ENCODE results near the gene ELOA2. TPM values are rescaled to one million over a fixed set of nuclear protein-coding genes. Genes with fewer than 3 reads are reported as not detected.

Gene ELOA2
- total RNA-seq: not detected in 2 replicates

GRCh38 chr18:47035156-47035671 lies at the start of gene ELOA2:
ELOA2 (minus strand) TSS chr18:47035621; CDS start chr18:47035264, 357 bp downstream.

Other genes with a start within 250 kb of the ELOA2 start
- gene PIAS2, start 118.1 kb downstream of the ELOA2 start, total RNA-seq: 13.4 and 14.0 TPM in 2 replicates
- 4.5 and 6.1 TPM in 2 replicates for gene KATNAL2, start 118.0 kb downstream of the ELOA2 start, total RNA-seq
- gene HDHD2, start 114.9 kb upstream of the ELOA2 start, total RNA-seq: 10.4 and 19.1 TPM in 2 replicates
- gene IER3IP1, start 140.7 kb upstream of the ELOA2 start, total RNA-seq: 8.3 and 12.3 TPM in 2 replicates
- not detected in 2 replicates for gene SKOR2, start 216.0 kb upstream of the ELOA2 start, total RNA-seq